Stimulated activated naive CD4-positive, alpha-beta T cell treated with Interleukin-2 at 50 U/mL for 16 hours (primary cell): Measurements from ENCODE around the gene ARHGEF26.
"Not testable (repeated sequence)": the region's sequence is repeated elsewhere in the genome, so short reads cannot be mapped to it uniquely, and the experiment has no call there.

Experiments used
- DNase-seq: peaks from one replicate; lab custom pipeline; 2025; lab: John Stamatoyannopoulos, UW

Gene ARHGEF26

DNA sequence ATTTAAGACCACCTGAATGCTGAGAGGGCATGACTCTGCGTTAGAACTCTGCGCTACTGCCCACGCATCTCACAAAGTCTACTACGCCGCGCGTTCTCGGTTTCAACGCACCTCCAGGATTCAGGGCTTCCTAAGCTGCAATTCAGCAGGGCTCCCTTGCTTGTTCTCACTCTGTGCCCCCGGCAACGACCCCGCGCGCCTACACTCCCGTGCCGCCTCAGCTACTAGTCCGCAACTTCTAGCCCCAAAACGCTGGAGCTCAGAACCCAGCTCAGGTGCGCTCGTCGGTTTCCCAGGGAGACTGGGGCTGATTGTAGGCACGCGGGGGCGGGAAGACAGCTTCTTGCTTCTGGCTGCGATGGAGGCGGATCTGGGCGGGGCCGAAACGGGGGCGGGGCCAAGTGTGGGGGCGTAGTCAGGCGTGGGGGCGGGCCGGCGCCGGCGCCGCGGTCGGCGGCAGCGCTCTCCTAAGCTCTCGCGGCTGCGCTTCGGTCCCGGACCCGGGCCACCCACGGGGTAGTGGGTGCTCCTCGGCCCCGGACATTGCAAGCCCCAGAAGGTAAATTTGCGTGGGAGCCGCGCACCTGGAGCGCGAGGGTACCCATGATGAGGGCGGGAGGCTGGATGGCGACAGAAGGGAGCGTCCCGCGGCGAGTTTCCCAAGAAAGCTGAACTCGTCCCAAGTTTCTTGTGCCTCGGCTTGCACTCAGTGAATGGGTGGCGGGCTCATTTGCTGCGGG is at the start of gene ARHGEF26:
TSS of gene ARHGEF26 (plus strand) at position 430 of the 740 bp plus-strand sequence. CDS start 603 bp downstream, outside the sequence.
- DNase-seq: peak; percentile 63

GRCh38 chr3:154074966-154075365 is 46.2 kb upstream of the ARHGEF26 start:
- no peak for DNase-seq

- no peak for DNase-seq
Measured at GRCh38 chr3:154078672-154079071, 42.5 kb upstream of the ARHGEF26 start.

DNA sequence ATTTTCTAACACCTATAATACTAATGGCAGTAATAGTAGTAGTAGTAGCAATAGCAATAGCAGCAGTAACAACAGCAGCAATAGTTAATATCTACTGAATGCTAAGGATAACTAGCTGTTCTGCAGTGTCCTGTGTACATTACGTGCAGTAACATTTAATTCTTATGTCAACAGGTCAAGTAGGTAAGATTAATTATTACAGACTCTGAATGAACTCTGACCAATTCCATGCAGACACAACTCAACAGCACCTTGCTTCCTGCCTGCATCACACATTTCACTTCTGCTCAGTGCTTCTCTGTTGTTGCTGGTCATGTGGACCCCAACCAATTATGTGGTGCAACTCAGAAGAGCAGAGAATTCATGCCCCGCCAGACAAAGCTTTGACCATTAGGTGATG is 39.9 kb upstream of the ARHGEF26 start:
- DNase-seq: no peak

- DNase-seq: no peak
Measured at GRCh38 chr3:154085071-154085470, 36.1 kb upstream of the ARHGEF26 start.

DNA sequence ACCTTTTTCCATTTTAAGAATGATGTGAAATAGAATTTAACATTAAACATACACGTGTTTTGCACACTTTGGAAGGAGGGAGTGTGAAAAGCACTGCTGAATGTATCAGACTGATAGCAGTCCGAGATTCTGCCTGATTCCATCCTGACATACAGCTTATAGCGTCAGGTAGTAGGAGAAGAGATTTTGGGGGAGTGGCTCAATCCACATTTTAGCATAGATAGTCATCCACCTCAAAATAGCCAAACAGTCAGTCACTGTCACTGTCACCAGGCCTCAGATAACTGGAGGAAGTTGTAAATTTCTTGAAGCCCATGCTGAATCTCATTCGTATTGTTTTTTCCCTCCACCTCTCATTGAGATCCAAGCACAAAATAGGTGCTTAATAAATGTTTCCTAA is 35.4 kb upstream of the ARHGEF26 start:
- no peak for DNase-seq

- no peak for DNase-seq
Measured at GRCh38 chr3:154086286-154086685, 34.9 kb upstream of the ARHGEF26 start.

DNA sequence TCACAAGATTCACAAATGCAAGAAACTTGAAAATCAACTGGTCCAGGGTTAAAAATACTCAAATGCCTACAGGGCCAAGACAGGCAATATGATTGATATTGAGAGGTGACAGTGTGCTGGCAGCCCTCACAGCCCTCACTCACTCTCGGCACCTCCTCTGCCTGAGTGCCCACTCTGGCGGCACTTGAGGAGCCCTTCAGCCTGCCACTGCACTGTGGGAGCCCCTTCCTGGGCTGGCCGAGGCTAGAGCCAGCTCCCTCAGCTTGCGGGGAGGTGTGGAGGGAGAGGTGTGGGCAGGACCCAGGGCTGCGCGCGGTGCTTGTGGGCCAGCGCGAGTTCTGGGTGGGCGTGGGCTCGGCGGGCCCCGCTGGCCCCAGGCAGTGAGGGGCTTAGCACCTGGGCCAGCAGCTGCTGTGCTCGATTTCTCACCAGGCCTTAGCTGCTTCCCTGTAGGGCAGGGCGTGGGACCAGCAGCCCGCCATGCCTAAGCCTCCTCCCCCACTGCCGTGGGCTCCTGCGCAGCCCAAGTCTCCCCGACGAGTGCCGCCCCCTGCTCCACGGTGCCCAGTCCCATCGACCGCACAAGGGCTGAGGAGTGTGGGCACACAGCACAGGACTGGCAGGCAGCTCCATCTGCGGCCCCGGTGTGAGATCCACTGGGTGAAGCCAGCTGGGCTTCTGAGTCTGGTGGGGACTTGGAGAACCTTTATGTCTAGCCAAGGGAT is 33.3 kb upstream of the ARHGEF26 start:
- not testable (repeated sequence) for DNase-seq

- DNase-seq: no peak
Measured at GRCh38 chr3:154089421-154090420, 31.5 kb upstream of the ARHGEF26 start.

DNA sequence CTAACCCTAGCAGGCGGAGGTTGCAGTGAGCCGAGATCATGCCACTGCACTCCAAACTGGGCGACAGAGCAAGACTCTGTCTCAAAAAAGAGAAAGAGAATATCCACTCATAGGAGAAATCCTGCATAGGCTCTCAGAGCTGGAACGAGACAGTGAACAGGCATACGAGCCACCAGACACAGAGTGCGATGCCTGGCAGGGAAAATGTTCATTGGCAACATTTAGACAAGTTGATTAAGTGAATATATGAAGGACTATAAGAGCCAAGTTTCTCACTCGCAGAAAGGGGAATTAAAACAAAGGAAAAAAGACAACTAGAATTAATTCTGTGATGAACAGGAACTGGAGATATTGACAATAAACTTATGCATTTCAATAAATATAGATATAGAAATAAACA is 27.1 kb upstream of the ARHGEF26 start:
- DNase-seq: no peak

DNA sequence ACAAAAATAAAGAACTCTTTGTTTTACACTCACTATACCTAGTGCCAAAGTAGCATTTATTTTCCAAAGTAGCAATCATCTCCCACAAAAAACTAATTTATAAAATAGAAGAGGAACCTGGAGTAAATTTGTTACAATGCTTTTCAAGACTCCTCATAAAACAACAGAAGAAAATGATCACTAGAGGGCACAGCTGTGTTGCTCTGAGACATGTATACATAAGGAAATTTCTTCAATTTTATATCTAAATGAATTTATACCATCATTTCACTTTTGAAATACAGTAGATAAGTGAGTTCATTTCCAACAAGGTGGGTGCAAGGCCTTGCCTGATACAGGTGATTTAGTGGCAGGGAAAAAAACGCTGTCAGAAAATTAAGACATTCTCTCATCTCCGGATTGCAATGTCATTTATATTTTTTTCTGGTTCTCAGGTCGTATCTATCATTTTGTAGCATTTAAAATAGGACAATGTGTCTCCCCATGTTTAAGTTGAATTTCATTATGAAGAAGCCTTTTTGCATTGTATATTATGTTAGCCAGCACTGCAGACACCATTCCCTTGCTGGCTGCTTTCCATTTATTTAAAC is 25.3 kb upstream of the ARHGEF26 start:
- DNase-seq: no peak

DNA sequence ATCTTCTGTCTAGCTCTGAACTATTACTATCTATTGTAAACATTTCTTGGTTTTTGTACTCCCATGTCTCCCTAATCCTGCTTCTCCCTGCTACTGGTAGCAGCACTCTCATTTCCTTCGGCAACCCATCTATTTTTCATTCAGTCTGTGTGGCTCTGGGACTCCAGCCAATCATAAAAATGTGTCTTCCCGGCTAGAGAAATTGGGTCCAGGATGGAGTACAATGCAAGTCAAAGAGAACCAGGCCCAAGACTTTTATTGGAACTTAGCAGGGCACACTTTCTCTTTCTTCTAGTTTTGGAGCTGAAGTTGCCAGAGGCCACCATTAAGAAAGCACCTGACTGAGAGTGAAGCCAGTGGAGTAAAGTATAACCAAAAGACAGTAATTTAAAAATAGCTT is 22.8 kb upstream of the ARHGEF26 start:
- no peak for DNase-seq

DNA sequence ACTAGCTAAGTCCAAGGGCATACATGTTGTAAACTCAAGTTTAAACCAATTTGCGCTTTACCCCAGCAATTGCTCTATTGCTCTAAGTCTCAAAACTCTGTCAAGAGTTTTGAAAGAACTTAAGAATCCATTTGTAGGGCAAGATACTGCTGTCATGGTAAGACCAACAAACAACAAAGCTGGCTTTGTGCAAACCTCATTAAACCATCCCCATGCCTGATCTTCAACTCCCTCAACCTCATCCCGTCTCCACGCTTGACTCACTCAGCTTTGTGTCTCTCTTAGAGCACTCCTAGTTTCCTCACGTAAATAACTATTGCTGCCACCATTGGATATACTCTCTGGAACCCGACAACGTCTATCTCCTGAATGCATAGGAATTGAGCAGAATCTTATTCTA is 20.6 kb upstream of the ARHGEF26 start:
- DNase-seq: no peak

GRCh38 chr3:154101250-154101649 is 19.9 kb upstream of the ARHGEF26 start:
- DNase-seq: no peak

DNA sequence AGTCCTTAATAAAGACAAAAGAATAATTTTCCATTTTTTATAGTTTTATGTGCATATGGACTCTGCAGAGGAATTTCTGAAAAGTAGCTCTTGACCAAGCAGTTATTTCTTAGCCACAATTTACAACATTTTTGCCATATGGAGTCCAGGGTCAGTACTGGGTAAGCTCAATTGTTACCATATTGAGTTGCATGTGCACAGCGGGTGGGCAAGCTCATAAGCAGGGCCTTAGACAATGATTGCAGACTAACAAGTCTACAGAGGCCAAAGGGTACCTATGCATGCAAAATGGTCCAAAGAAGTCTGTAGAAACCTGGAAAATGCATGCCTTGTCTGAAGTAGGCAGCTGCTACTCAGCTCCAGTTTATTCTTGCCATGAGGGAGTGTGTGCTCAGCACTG is 19.0 kb upstream of the ARHGEF26 start:
- no peak for DNase-seq

DNA sequence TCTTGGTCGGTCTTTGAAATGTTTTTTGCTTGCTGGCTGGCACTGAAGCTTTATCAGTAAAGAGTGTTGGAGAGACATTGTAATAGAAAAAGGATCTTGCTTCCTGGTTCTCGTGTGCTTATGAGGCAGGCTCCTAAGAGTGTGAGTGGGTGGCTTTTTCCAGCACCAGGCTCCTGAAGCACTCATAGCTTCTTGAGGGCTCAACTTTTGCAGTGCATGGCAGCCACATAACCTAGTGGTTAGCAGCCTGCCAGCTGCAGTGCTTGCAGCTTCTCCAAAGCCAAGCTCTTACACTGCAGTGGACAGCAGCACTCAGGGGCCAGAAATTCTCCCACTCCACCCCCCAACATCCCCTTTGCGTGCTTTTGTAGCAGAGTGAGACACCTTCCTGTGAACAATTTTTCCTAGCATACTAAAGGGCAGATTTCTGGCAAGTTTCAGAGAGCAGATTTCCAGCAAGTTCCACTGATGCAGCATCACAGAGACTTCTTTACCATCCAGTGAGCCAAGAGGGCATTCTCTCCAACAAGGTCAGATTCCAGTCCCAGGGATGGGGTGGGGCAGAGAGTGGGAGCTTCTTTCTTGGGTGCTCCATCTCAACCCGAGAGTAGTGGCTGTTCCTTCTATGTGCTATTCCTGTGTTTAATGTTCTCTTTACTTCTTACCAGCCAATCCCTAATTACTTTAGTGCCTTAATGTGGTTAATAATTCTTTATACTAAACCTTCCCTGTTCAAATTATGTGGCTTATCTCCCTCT is 15.8 kb upstream of the ARHGEF26 start:
- DNase-seq: no peak

DNA sequence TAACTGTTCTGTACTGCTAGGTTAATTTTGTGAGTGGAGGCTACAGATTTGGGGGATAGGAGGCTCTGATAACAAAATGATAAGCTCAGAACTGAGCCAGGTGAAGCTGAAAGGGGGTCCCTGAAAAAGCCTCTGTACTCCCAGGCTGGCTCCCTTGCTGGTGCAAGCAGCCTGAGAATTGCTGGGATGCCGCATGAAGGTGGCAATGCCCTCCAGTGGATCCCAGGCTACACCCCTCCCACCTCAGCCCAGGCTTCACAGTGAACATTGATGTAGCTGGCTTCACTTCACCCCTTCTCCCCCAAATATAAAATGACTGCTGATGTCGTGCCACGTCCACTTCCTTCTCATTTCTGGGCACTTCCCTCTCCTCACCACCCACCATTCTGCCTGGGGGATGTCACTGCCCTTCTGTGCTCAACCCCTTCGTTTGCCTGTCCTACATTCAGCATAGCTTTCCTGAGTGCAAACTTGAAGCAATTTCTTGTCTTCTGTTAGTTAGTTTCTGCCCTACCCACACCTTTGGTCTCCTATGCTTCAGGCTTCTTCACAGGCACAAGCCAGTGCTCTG is 9.7 kb upstream of the ARHGEF26 start:
- DNase-seq: no peak

DNA sequence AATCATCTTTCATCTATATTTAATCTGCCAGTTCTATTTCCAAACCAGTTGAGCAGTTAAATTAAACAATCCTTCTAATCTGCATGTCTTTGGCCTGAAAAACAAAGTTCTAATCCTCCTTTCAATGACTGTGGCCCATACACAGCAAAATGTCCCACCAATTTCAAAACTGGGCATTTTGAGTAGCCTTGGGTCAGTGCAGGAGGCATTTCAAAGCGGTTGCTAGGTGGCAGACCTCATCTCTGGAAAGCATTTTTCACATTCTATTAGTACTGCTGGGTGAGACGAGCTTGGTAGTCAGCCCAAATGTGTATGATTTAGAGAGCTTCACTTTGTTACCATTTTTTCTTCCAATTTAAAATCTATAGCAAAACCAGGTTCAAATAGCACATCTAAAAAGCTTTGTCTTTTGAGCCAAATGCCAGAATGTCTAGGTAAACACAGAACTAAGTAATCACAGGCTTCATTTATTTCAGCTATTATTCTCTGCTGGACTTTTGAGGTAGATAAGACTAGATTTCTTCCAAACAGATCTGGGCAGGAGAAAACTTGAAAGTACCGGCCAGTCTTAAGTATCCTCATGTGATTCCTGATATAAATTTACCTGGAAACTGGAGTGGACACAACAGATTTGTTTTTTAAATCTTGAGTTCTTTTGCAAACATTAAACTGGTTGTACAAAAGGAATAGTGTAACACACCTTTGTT is 8.9 kb upstream of the ARHGEF26 start:
- no peak for DNase-seq

DNA sequence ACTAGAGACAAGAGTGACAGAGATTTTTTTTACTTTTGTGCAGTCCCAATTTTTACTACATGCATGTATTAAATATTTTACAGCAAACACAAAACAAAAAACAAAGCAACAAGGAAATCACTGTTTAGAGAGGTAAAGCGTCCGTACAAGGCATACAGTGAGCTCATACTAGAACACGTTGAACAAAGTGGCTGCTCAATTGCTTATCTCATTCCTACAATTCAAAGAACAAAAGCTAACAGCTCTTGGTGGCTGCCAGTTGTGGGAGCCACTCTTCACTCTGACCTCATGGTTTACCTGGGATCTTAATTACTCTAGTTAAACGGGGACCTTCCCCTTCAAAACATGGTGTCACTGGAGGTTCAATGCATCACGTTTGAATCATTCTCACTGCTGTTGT is 7.6 kb upstream of the ARHGEF26 start:
- no peak for DNase-seq

- no peak for DNase-seq
Measured at GRCh38 chr3:154115332-154115731, 5.9 kb upstream of the ARHGEF26 start.
